ENCODE data around the gene USP37.
"Not testable (repeated sequence)": the region's sequence is repeated elsewhere in the genome, so short reads cannot be mapped to it uniquely, and the experiment has no call there.

Gene USP37

DNA sequence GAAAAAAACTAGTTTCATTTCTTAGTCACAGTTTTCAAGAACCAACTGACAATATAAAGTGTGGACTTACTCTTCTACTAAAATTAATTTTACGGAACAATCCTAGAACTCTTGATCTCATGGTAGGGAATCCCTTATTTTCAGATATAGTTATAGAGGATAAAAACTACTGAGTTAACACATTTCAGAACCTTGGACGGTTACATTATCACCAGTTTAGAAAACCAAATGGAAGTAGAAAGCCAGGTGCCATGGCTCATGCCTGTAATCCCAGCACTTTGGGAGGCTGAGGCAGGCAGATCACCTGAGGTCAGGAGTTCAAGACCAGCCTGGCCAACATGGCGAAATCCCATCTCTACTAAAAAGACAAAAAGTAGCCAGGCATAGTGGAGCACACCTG lies 13.9 kb downstream of the USP37 start:
- DNase-seq = not testable (repeated sequence)

DNA sequence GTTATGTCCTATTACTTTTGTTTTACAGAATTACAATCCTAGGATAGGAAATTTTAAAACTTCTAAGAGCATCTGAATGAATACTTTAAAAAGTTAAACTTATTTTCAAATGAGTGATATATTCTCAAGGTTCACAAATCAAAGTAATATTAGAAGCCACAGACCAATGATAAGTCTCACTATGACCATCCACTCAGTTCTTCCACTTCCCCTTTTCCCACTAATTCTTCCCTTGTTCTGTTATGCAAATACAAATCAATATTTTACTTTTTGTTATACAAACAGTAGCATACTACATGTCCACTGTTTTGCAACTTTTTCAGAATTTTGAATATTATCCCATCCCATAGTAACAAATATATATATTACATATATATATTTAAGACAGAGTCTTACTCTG lies 20.2 kb downstream of the USP37 start:
- DNase-seq = no peak

DNA sequence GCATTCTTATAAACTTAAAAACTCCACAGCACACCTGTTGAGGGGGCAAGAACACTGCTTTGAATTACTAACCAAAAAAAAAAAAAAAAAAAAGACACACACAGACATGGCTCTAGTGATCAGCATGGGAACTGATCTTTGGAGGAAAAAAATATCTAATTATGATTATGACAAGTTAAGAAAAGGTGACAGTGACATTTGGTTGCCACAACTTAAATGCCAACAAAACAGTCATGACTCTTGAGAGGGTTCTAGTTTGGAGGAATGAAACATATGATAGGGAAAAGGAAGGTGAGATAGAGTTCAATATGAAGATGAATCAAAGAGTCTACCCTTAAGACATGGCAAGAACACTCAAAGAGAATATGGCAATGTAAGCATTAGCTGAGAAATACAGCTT lies 20.6 kb downstream of the USP37 start:
- DNase-seq = no peak

DNA sequence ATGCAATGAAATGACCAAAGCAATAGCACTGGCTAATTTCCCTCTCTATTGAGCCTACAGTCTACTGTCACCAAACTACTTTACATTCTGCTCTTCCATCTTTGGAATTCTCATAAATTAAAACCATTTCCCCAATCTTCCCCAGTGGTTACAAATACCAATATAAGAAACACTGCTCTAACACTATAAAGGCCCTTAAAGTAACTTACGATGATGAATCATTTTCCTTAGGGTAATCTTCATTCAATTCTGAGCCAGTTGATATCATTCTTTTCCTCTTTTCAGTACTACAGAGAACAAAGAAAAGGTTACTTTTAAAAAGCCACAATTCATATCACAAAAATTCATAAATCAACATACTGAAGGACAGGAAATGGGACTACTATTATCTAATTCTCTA lies 22.1 kb downstream of the USP37 start:
- DNase-seq = no peak

DNA sequence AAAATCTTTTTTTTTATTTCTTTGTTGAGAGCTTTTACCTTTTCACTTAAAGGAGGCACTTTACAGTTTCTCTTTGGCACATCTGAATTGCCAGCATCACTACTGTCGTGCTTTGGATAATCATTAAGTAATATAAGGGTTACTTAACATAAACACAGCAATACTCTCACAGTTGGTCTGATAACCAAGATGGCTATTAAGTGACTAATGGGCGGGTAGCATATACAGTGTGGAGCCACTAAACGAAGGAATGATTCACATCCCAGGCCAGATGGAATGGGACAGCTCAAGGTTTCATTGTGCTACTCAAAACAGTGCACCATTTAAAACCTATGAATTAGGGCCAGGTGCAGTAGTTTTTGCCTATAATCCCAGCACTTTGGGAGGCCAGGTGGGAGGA lies 28.1 kb downstream of the USP37 start:
- DNase-seq = no peak

DNA sequence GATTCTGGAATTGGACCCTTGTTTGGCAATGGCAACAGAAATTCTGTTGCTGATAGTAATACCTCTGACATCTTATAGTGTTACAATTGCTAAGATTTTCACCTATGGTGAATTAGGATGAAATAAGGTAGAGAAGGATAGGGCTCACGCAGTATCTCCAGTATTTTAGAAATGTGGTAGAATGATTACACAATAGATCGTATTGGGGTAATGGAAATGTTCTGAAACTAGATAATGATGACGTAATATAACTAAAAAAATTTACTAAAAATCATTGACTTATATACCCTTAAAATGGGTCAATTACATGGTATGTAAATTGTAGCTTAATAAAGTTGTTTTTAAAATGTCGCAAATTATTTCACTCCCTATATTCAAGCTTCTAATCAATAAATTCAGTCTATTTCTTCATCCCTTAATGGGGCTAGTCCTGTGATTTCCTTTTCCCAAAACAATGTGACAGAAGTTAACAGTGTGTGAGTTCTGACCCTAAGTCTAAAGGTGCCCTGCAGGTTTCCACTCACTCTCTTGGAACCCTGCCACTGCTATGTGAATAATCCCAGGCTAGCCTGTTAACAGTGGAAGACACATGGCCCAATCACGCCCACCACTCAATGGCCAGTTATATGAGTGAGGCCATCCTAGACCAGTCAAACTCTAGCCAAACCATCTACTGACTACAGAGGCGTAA lies 31.2 kb downstream of the USP37 start:
- no peak for DNase-seq

DNA sequence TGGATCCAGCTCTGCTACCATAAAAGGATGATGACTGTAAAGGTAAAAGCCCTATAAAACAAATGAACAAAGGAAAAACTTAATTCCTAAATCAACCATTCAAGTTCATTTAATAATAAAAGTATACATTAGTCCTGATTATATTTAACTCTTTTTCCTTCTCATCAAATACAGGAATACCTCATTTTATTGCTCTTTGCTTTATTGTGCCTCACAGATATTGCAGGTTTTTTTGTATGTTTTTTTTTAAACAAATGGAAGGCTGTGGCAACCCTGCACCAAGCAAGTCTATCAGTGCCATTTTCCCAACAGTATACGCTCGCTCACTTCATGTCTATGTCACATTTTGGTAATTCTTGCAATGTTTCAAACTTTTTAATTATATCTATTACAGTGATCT lies 38.2 kb downstream of the USP37 start:
- DNase-seq = no peak

DNA sequence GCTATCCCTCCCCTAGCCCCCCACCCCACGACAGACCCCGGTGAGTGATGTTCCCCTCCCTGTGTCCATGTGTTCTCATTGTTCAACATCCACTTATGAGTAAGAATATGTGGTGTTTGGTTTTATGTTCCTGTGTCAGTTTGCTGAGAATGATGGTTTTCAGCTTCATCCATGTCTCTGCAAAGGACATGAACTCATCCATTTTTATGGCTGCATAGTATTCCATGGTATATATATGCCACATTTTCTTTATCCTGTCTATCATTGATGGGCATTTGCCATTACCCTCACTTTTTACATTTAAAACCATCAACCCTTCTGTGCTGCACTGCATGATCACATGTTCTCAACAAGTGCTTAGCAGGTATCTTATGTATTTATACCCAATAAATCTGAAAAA lies 39.7 kb downstream of the USP37 start:
- DNase-seq = not testable (repeated sequence)

DNA sequence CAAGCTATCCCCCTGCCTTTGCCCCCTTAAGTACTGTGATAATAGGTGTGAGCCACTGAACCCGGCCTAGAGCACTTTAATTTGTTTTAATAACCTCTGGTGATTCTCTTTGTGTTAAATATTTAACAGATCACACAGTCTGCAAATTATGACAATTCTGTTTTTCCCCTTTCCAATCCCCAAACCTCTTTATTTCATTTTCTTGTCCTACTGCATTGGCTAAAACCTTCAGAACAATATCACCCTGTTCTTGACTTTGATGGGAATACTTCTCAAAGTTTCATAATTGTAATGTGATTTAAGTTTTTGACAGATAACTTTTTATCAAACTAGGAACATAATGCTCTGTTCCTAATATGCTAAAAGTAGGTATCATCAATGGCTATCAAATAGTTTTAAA lies 44.5 kb downstream of the USP37 start:
- no peak for DNase-seq

DNA sequence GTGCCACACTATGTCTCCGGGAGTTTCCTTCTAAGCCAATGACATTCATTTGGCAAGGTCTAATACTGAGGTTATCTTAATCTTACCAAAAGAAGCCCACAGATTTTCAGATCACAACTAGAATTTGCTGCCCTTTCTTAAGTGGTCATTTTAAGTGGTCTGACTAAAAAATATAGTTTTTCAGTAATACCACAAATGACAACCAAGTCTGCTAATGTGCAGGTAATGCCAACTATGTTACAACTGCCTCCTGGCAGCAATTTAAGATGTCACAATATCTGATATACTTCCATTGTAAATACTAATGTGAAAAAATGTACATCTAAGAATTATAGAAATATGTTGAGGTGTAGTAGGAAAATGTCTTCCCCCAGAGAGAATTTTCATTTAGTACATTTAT lies 49.3 kb downstream of the USP37 start:
- DNase-seq = no peak

DNA sequence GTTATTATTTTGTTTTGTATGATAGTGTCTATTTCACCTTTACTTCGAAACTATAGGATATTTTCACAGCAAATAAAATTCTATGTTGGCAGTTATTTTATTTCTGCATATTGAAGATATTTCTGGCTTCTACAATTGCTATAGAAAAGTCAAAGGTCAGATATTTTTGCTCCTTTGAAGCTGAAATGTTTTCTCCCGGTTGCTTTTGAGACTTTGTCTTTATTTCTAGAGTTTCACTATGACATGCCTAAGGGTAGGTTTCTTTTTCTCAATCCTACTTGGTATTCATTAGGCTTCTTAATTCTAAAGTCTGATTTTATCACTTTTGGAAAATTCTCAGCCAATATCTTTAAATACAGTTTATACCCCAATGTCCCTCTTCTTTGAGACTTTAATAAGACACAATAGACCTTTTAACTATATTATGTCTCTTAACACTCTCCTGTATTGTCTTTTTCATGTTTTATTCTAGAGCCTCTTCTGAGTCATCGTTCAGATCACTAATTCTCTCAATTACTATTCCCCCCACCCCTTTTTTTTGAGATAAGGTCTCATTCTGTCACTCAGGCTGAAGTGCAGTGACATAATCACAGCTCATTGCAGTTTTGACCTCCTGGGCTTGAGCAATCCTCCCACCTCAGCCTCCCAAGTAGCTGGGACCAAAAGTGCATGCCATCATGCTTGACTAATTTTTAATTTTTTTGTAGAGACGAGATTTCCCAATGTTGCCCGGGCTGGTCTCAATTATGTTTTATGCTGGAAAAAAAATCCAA lies 50.5 kb downstream of the USP37 start:
- DNase-seq = no peak

DNA sequence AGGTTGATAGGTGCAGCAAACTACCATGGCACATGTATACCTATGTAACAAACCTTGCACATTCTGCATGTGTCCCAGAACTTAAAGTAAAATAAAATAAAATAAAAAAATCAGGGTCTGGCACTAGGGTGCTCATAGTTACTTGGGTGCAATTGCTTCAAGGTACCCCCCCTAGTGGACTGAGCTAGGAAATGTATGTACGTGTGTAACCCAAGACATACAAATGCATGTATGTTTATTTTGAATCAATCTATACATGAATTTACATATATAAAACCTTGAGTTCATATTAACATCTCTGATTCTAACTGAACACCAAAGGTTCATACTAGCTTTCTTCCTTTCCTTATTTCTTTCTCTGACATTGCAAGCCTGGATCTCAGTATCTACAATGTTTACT lies 51.5 kb downstream of the USP37 start:
- no peak for DNase-seq

DNA sequence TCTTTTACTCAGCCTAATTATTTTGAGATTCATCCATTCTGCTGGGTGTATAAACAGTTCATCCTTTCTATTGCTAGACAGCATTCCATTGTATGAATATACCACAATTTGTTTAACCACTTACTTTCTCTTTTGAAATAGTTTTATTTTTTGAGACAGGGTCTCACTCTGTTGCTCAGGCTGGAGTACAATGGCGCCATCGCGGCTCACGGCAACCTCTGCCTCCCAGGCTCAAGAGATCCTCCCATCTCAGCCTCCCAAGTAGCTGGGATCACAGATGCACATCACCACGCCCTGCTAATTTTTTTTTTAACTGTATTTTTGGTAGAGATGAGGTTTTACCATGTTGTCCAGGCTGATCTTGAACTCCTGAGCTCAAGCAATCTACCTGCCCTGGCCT lies 54.5 kb downstream of the USP37 start:
- no peak for DNase-seq

DNA sequence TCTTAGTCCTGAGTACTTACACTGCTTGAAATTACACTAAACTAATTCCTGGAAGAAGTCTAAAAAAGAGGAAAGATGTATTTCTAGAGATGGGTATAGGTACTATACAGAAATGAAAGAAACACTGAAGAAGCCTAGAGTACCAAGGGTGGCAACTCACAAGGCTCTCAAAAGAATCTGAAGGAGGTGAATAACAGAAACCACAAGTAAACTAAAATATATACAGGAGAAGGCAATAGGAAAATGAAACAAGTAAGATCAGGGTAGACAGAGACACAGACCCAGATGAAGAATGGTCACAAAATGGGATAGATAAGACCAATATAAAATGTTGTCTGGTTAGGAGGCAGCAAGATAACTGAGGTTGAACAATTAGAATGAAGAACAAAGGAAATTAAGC lies 59.9 kb downstream of the USP37 start:
- no peak for DNase-seq

DNA sequence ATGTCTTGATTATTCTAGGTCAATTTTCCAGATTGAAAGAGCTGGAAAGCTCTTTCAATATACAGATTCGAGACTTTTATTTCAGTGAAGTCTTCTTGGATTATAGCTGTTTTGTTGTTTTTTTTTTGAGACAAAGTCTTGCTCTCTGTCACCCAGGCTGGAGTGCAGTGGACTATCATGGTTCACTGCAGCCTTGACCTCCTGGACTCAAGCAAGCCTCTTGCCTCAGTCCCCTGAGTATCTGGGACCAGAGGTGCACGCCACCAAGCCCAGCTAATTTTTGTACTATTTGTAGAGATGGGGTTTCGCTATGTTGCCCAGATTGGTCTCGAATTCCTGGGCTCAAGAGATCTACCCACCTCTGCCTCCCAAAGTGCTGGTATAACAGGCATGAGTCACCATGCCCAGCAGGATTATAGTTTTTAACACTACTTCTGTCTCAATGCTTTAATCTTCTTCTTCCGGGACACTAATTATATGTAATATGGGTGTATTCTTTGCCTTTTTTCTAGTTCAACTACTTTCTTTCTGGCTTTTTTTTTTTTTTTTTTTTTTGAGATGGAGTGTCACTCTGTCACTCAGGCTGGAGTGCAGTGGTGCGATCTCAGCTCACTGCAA lies 62.3 kb downstream of the USP37 start:
- no peak for DNase-seq

DNA sequence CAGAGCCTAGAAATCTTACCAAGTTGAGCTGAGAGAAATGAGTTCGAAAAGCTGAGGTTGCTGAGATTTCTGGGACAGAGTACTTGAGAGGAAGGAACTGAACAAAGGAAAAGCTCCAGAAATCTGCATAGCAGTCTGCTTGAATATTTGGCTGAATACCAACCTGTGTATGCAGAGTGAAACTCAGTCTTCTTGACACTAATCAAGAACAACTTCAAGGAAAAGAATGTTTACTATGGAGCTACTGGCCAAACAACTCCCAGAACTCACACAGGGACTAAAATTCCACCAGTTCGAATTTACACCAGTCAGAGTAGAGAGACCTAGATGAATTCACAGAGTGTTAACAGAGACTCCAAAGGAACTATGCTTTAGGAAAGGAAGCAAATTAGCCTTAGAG lies 66.5 kb downstream of the USP37 start:
- no peak for DNase-seq

DNA sequence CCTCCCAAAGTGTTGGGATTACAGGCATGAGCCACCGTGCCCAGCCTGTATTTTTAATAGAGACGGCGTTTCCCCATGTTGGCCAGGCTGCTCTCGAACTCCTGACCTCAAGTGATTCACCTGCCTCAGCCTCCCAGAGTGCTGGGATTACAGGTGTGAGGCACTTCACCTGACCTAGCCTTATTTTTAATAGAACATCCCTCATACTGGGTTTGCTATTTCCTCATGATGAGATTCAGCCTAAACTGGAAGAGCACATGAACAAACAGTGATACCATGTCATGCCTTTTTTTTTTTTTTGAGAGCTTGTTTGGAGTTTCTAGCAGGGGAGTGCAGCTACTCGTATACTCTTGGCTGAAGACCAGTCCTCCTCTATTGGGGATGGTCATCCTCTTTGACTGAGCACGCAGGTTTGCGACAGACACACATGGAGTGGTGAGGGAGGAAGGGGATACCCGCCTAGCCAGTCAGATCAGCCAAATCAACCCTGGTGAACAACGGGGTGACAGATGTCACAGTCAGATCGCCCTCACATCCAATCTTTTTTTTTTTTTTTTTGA lies 67.6 kb downstream of the USP37 start:
- no peak for DNase-seq

DNA sequence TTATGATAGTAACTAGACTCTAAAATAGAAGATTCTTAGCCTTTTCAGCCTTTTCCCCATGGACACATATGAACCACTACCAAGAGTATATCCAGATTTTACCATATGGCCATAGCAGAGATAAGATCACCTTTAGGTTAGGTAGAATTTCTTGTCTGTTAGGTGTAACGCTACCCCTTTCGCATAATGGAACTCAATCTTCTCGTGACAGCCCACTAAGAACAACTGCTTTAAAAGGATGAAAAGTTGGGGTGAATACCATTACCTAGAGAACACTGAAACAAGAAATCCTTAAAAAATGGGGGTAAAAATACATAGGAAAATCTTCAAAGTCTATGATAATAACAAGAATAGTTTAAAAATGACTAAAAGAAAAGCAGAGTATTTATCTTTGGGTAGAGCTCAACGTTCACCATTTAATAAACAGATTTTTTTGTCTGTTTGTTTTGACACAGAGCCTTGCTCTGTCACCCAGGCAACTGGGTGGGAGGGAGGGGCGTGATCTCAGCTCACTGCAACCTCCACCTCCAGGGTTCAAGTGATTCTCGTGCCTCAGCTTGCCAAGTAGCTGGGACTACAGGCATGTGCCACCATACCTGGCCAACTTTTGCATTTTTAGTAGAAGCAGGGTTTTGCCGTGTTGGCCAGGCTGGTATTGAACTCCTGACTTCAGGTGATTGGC lies 82.0 kb downstream of the USP37 start:
- no peak for DNase-seq

DNA sequence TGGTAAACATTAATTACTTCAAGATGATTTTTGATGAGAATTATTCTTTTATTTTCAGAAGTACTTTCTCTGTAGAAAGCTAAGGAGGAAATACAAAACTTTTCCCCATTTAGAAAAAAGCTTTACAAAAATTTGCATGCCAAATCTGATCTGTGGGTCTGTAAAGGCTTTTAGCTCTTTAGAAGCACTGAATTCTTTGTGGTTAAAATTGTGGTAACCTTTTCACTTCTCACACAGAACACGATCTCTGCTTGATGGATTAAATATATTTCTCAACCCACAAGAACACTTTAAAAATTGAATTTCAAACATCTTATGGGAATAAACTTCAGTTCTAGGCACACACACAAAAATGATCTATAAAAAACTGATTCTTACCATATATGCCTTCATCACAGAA lies 85.5 kb downstream of the USP37 start:
- no peak for DNase-seq

DNA sequence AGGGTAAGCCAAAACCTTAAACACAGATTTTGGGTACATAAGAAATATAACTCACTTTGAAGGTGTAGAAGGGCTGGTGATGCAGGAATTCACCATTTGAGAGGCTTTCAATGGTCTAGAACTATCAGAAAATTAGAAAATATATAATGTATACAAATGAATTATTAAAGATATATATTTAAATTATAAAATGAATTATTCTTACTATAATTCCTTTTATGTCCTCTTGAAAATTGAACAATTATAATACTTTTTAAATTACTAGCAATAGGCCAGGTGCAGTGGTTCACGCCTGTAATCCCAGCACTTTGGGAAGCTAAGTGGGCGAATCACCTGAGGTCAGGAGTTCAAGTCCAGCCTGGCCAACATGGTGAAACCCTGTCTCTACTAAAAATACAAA lies 88.6 kb downstream of the USP37 start:
- no peak for DNase-seq

DNA sequence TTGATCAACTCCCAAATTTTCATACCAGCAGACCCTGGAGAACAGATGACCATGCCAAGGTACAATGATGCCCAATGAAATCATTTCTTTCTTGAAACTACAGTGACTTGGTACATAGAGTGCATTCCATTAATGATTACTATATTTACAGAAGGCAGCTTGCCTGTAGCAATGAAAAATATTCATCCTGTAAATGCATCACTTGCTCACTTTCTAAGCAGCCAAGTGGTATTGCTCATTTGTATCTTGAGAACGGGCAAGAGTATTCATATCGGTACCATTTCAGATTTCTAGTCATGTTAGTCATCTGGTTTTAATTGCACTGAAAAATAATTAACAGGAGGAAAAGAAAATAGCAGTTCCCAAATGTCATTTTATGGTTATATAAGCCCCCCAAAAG lies 89.6 kb downstream of the USP37 start:
- no peak for DNase-seq

DNA sequence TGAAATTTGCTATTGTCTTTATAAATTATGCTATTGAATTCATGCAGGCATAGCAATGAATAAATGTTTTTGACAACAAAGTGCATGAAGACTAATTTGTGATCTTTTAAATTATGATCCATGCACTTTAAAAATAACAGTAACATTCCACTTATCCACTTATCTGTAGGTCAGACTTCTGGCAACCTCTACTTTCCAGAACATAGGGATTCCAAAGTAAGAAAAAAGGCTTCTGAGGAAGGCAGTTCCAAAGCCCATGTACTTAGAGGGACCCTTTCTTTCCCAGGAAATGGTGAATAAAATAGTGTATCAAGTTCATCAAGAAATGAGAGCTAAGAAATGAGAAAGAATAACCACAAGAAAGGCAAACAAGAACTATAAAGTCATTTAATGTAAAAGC lies 90.9 kb downstream of the USP37 start:
- DNase-seq = no peak

DNA sequence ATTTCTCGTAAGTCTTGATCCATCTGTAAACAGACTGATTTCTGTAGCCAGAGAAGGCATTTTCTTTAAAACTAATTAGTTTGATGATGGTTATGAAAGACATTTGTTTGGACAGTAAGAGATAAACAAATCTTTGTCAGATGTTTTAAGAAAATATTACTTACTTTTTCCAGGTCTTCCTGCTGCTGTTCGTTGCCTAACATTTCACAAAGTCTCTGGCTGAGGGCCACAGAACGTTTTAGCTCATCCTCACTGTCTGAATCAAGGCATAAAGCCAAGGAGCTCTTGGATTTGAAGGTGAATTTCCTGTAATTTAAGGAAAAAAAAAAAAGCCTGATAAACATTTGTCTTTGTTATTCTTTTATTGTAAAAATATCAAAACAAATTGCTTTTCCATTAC lies 91.5 kb downstream of the USP37 start:
- no peak for DNase-seq

DNA sequence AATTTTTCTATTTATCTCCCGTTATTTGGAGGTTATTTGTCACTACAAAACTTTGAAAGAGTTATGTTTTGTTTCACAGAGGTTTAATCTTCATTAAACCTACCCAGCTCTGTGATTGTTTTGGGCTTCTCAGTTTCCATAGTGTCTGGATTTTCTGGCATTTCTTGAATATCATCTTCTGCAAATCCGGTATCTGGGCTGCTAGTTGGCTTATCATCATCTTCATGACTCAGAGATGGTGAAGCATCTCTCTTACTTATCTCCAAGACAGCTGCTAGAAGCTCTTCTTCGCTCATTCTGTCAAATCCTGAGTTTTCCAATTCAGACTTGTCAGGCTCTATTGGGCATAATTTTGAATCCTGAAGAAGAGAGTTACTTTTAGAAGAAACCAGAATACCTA lies 93.6 kb downstream of the USP37 start:
- no peak for DNase-seq

All from activated T-cell treated with anti-CD3 and anti-CD28 coated beads, Interleukin-2, amount 50 U/mL, for 48 hours (primary cell).